C4-2B (cell line): ENCODE measurements around the gene ZBTB11.
"Not testable (repeated sequence)": the region's sequence is repeated elsewhere in the genome, so short reads cannot be mapped to it uniquely, and the experiment has no call there.

Source experiments
- ZFX ChIP-seq: fragments of 450-650 bp; IDR thresholded peaks from 2 replicates; pipeline ENCODE4 v1.6.1; 2017
- TF ChIP-seq, protein P1 (sequence below): fragments of 450-650 bp; conservative IDR thresholded peaks from 2 replicates; pipeline ENCODE4 v1.5.1; 2017; ENCODE audit warnings: mild to moderate bottlenecking

DNA sequence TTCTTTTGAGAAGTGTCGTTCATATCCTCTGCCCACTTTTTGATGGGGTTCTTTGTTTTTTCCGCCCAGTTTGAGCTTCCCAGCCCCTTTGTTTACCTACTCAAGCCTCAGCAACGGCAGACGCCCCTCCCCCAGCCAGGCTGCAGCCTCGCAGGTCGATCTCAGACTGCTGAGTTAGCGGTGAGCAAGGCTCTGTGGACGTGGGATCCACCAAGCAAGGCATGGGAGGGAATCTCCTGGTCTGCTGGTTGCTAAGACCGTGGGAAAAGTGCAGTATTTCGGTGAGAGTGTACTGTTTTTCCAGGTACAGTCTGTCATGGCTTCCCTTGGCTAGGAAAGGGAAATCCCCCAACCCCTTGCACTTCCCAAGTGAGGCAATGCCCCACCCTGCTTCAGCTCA, 71.5 kb downstream of the ZBTB11 start:
- TF ChIP-seq, protein P1, sequence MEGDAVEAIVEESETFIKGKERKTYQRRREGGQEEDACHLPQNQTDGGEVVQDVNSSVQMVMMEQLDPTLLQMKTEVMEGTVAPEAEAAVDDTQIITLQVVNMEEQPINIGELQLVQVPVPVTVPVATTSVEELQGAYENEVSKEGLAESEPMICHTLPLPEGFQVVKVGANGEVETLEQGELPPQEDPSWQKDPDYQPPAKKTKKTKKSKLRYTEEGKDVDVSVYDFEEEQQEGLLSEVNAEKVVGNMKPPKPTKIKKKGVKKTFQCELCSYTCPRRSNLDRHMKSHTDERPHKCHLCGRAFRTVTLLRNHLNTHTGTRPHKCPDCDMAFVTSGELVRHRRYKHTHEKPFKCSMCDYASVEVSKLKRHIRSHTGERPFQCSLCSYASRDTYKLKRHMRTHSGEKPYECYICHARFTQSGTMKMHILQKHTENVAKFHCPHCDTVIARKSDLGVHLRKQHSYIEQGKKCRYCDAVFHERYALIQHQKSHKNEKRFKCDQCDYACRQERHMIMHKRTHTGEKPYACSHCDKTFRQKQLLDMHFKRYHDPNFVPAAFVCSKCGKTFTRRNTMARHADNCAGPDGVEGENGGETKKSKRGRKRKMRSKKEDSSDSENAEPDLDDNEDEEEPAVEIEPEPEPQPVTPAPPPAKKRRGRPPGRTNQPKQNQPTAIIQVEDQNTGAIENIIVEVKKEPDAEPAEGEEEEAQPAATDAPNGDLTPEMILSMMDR = not testable (repeated sequence)
- TF ChIP-seq ZFX = not testable (repeated sequence)
